A549 (cell line): ENCODE data around the gene TNMD. TPM values are rescaled to one million over a fixed set of nuclear protein-coding genes. Genes with fewer than 3 reads are reported as not detected.

ENCODE experiments used
- ATAC-seq, 2 experiments: fragments of 200-7000 bp in 1 of 2; fragments of >200 bp in 1 of 2; cut with Nextera tagmentation in 1 of 2; cut with Tn5 transposase in 1 of 2; 3 replicates each; pipeline versions ENCODE4 v1.8.0 to v1.9.1; 2018 to 2020; ENCODE audit warnings: mild to moderate bottlenecking in 1 of 2, moderate library complexity in 1 of 2
- CTCF ChIA-PET: fragments of 300-600 bp; sonication (Branson Sonifier 250); formaldehyde crosslinking; extraction: SDS; loops from one replicate; lab custom pipeline; 2021; ENCODE audit warnings: antibody characterized with exemption, inconsistent platforms; lab: Yijun Ruan, JAX
- POLR2A ChIA-PET: fragments of 350-600 bp; formaldehyde crosslinking; extraction: SDS; loops from one replicate; lab custom pipeline; 2021; ENCODE audit warnings: antibody characterized with exemption, inconsistent platforms; lab: Yijun Ruan, JAX
- DNase-seq, 2 experiments: peaks; one replicate each; pipeline versions ENCODE4 v3.0.0 to v3.0.0-alpha.2; 2011 to 2016; ENCODE audit warnings: low read depth in 1 of 2, low spot score in 1 of 2
- FAIRE-seq: peaks from 2 replicates; lab custom pipeline; 2011; peaks lifted over from hg19 to GRCh38; lab: Jason Lieb, UNC
- H3K27ac ChIP-seq, 2 experiments: fragments of >200 bp; sonication (Bioruptor Twin); formaldehyde crosslinking; 3 replicates each; pipeline ENCODE4 v1.5.1; 2016 to 2017
- H3K4me1 ChIP-seq: fragments of >200 bp; sonication (Bioruptor Twin); formaldehyde crosslinking; 3 replicates; pipeline ENCODE4 v1.6.1; 2016
- H3K4me2 ChIP-seq: fragments of >200 bp; sonication (Bioruptor Twin); formaldehyde crosslinking; 3 replicates; pipeline ENCODE4 v1.6.1; 2016
- H3K4me3 ChIP-seq: fragments of >200 bp; sonication (Bioruptor Twin); formaldehyde crosslinking; 3 replicates; pipeline ENCODE4 v1.5.1; 2016
- H3K9me3 ChIP-seq: fragments of >200 bp; sonication (Bioruptor Twin); formaldehyde crosslinking; 3 replicates; pipeline ENCODE4 v1.6.1; 2016
- BCL3 ChIP-seq: fragments of >200 bp; sonication (Bioruptor Twin); formaldehyde crosslinking; IDR thresholded peaks from 3 replicates; pipeline ENCODE4 v1.6.1; 2016
- CEBPB ChIP-seq, 2 experiments: fragments of >200 bp in 1 of 2; sonication (Bioruptor Twin) in 1 of 2; formaldehyde crosslinking in 1 of 2; IDR thresholded peaks; 2 replicates each; pipeline ENCODE4 v1.6.1; 2012 to 2016
- CTCF ChIP-seq: fragments of >200 bp; sonication (Bioruptor Twin); formaldehyde crosslinking; IDR thresholded peaks from 3 replicates; pipeline ENCODE4 v1.5.1; 2016
- EHF ChIP-seq: fragments of 250-450 bp; sonication (Bioruptor Pico); IDR thresholded peaks from 2 replicates; pipeline ENCODE4 v1.5.0; 2020; ENCODE audit warnings: mild to moderate bottlenecking
- FOSL2 ChIP-seq, 2 experiments: fragments of 450-650 bp in 1 of 2; fragments of >200 bp in 1 of 2; sonication (Bioruptor Twin) in 1 of 2; formaldehyde crosslinking; IDR thresholded peaks; 2 replicates each; pipeline versions ENCODE4 v1.5.0 to v1.6.1; 2016 to 2020; ENCODE audit warnings: mild to moderate bottlenecking in 1 of 2, moderate library complexity in 1 of 2
- FOXS1 ChIP-seq: fragments of 250-450 bp; sonication (Bioruptor Pico); IDR thresholded peaks from 2 replicates; pipeline ENCODE4 v1.5.0; 2020; ENCODE audit warnings: mild to moderate bottlenecking, moderate library complexity
- HOXB5 ChIP-seq: fragments of 250-450 bp; sonication (Bioruptor Pico); IDR thresholded peaks from 2 replicates; pipeline ENCODE4 v1.5.0; 2020; ENCODE audit warnings: mild to moderate bottlenecking, moderate library complexity
- JUNB ChIP-seq: fragments of >200 bp; sonication (Bioruptor Twin); formaldehyde crosslinking; IDR thresholded peaks from 2 replicates; pipeline ENCODE4 v1.6.1; 2016
- KDM5A ChIP-seq: fragments of 200-600 bp; sonication (generic); IDR thresholded peaks from 2 replicates; pipeline ENCODE4 v1.6.1; 2016; ENCODE audit warnings: antibody characterized with exemption, mild to moderate bottlenecking
- MYC ChIP-seq: IDR thresholded peaks from 2 replicates; pipeline ENCODE4 v1.6.1; 2012; ENCODE audit warnings: mild to moderate bottlenecking, inconsistent platforms, low read length, improper control_type of control experiment, borderline replicate concordance
- NFE2L2 ChIP-seq: fragments of 150-350 bp; conservative IDR thresholded peaks from 2 replicates; pipeline ENCODE4 v1.6.1; 2014; ENCODE audit warnings: low read length
- NPAS2 ChIP-seq: fragments of 250-450 bp; sonication (Bioruptor Pico); IDR thresholded peaks from 2 replicates; pipeline ENCODE4 v1.8.0; 2022; ENCODE audit warnings: mild to moderate bottlenecking, moderate library complexity, borderline replicate concordance
- RAD21 ChIP-seq, 2 experiments: fragments of >200 bp in 1 of 2; sonication (Bioruptor Twin) in 1 of 2; formaldehyde crosslinking in 1 of 2; IDR thresholded peaks in 1 of 2; conservative IDR thresholded peaks in 1 of 2; 2 replicates in 1 of 2; 3 replicates in 1 of 2; pipeline ENCODE4 v1.6.1; 2012 to 2018; ENCODE audit warnings: inconsistent platforms in 1 of 2
- REST ChIP-seq: fragments of 200-600 bp; sonication (generic); IDR thresholded peaks from 2 replicates; pipeline ENCODE4 v1.6.1; 2016; ENCODE audit warnings: antibody characterized with exemption, mild to moderate bottlenecking, moderate library complexity
- SREBF2 ChIP-seq: fragments of 450-650 bp; IDR thresholded peaks from 2 replicates; pipeline ENCODE4 v1.6.1; 2014; ENCODE audit warnings: mild to moderate bottlenecking, moderate library complexity
- TP53 ChIP-seq: fragments of 250-450 bp; sonication (Bioruptor Pico); IDR thresholded peaks from 2 replicates; pipeline ENCODE4 v1.5.0; 2021; ENCODE audit warnings: mild to moderate bottlenecking, moderate library complexity
- ZC3H11A ChIP-seq: fragments of 450-650 bp; IDR thresholded peaks from 2 replicates; pipeline ENCODE4 v1.6.1; 2014; ENCODE audit warnings: antibody characterized with exemption, mild to moderate bottlenecking
- WGBS: methylation state at CpG from one replicate; pipeline ENCODE4 v1.1.6; 2017; ENCODE audit errors: missing lambda C conversion rate; 5-methylcytosine and 5-hydroxymethylcytosine counted together
- polyA plus RNA-seq, 4 experiments: library from polyadenylated mRNA; depleted of rRNA in 3 of 4; stranded (reverse); fragments of >200 nt; fragmentation: RNase III in 1 of 4; extraction: RNeasy Plus Mini Kit Qiagen cat#74134 plus additional on column Dnase treatment in 1 of 4; gene quantifications; 2 replicates in 3 of 4; 3 replicates in 1 of 4; pipeline ENCODE4 v1.2.3, GENCODE V29; 2011 to 2017
- TF ChIP-seq, protein P1 (sequence below): fragments of 250-450 bp; sonication (Bioruptor Pico); IDR thresholded peaks from 2 replicates; pipeline ENCODE4 v1.5.0; 2021; ENCODE audit warnings: mild to moderate bottlenecking, moderate library complexity, borderline replicate concordance
- TF ChIP-seq, protein P2 (sequence below): IDR thresholded peaks from 2 replicates; pipeline ENCODE4 v1.6.1; 2012; ENCODE audit warnings: low read depth, borderline replicate concordance
- TF ChIP-seq, protein P3 (sequence below): fragments of 250-450 bp; sonication (Bioruptor Pico); IDR thresholded peaks from 2 replicates; pipeline ENCODE4 v1.5.0; 2020; ENCODE audit warnings: low read depth, mild to moderate bottlenecking, moderate library complexity

The TNMD gene
- polyA plus RNA-seq, 2 of the 4 experiments (the other 2 are of a cell fraction): not detected

DNA sequence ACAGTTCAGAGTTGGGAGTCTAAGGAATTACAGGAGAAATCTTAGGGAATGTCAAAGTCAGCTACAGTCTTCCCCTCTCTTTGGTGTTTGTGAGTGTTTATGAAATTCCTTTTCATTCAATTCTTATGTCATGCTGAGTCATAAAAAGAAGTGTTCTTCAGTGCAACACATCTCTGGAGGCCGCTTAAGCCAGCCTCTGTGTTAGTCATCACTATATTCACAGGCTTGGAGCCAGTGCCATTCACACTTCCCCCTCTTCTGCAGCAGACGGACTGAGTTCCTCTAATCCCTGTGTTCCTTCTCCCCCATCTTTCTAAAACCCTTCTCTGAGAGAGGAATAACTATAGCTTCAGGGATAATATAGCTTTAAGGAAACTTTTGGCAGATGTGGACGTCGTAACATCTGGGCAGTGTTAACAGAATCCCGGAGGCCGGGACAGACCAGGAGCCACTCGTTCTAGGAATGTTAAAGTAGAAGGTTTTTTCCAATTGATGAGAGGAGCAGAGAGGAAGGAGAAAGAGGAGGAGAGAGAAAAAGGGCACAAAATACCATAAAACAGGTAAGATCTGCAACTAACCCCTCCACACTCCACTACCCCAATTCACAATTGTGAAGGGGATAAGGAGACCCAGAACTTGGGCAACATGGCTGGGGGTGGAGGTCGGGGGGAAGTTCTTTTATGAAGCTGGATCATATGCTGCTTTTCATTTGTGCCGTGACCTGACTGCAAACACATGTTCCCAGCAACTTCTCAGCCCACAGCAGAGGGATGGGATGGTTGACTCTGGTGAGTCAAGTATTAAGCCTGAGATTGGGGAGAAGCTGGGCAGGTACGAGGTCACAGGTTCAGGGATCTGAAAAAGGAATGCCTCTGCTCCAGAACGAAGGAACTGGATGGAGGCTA, 59.5 kb downstream of the TNMD start, which contains the start of gene SRPX2 (continued):
- TF ChIP-seq HOXB5 (no peak), FOSL2 (IDR thresholded peaks at IDR 0.05) (peak; percentile 64), FOSL2 (CRISPR knock-in tag; IDR thresholded peaks at IDR 0.05) (peak; percentile 91), ZC3H11A (no peak), EHF (no peak), TP53 (CRISPR knock-in tag) (no peak), CEBPB (IDR thresholded peaks at IDR 0.05) (peak in 1 of 2 experiments; percentile 48; a peak in 1 of 4 replicates), NFE2L2 (0 out of 2 replicates have a peak, but pooled peaks have one; percentile 6), REST (no peak), RAD21 (conservative IDR thresholded peaks at IDR 0.05 in 1 of 2, IDR thresholded peaks at IDR 0.05 in 1 of 2) (no peak), BCL3 (no peak), NPAS2 (no peak), SREBF2 (no peak), FOXS1 (CRISPR knock-in tag) (no peak), MYC (no peak)
- TF ChIP-seq, protein P1, sequence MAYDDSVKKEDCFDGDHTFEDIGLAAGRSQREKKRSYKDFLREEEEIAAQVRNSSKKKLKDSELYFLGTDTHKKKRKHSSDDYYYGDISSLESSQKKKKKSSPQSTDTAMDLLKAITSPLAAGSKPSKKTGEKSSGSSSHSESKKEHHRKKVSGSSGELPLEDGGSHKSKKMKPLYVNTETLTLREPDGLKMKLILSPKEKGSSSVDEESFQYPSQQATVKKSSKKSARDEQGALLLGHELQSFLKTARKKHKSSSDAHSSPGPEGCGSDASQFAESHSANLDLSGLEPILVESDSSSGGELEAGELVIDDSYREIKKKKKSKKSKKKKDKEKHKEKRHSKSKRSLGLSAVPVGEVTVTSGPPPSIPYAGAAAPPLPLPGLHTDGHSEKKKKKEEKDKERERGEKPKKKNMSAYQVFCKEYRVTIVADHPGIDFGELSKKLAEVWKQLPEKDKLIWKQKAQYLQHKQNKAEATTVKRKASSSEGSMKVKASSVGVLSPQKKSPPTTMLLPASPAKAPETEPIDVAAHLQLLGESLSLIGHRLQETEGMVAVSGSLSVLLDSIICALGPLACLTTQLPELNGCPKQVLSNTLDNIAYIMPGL (CRISPR knock-in tag): no peak
- TF ChIP-seq, all 56 proteins: peak for 7

DNA sequence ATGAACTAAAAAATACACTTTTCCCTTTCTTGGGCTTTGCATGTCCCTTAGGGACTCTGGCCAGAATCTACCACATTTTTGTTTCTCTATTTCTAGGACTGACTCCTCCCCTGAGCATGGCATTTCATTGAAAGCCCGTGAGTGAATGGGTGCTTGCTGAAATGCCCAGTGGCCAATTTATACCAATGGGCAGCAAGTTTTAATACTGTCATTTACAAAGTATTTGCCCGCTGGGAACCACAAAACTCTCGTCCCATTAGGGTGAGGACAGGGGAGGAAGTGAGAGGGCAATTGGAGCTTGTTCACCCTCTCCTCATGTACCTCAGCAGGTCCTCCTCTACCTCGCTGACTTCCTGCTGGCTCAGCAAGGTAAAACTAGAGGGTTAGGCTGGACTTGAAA, 60.4 kb downstream of the TNMD start:
- Histone ChIP-seq H3K4me1 (peaks cover 72% of the 10 kb centered on the region), H3K4me2 (peak overlapping the region; percentile 79), H3K27ac (peak overlapping the region; percentile 61 to 85; a peak in 4 of 6 replicates), H3K9me3 (no peaks in the 10 kb centered on the region), H3K4me3 (no peak overlapping the region)
- FAIRE-seq: no peak
- 77% methylated on average over 4 of the region's 4 CpGs for whole genome bisulfite sequencing
- no peak for ATAC-seq
- TF ChIP-seq RAD21 (conservative IDR thresholded peaks at IDR 0.05 in 1 of 2, IDR thresholded peaks at IDR 0.05 in 1 of 2) (no peak), CTCF (no peak), KDM5A (no peak), REST (no peak), NFE2L2 (no peak), JUNB (no peak)
- TF ChIP-seq, protein P2, sequence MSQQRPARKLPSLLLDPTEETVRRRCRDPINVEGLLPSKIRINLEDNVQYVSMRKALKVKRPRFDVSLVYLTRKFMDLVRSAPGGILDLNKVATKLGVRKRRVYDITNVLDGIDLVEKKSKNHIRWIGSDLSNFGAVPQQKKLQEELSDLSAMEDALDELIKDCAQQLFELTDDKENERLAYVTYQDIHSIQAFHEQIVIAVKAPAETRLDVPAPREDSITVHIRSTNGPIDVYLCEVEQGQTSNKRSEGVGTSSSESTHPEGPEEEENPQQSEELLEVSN: no peak
- TF ChIP-seq, protein P3, sequence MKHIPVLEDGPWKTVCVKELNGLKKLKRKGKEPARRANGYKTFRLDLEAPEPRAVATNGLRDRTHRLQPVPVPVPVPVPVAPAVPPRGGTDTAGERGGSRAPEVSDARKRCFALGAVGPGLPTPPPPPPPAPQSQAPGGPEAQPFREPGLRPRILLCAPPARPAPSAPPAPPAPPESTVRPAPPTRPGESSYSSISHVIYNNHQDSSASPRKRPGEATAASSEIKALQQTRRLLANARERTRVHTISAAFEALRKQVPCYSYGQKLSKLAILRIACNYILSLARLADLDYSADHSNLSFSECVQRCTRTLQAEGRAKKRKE: no peak
- ChIA-PET CTCF (interaction anchor here (1.0 to 2.7 kb wide), 4 partner anchors 8 to 124 kb away, joined by 3 to 9 read pairs (median 6); partner anchors contain the start of gene TSPAN6), POLR2A (no interaction called here)
- DNase-seq: no peak
